COLO668 (cell line): Measurements from ENCODE around the gene TEAD1.
A peak's percentile ranks its signal among the peaks of the same experiment; 100 is the strongest.

Source experiments
- DNase-seq: peaks from one replicate; lab custom pipeline; 2025; ENCODE audit not compliant: unreplicated experiment; lab: John Stamatoyannopoulos, UW

TEAD1 gene

GRCh38 chr11:12705874-12706273 lies 31.7 kb downstream of the TEAD1 start:
- no peak for DNase-seq

GRCh38 chr11:12706545-12707499 lies 32.6 kb downstream of the TEAD1 start:
- DNase-seq: peak; percentile 88

- no peak for DNase-seq
These were observed 33.3 kb downstream of the TEAD1 start for GRCh38 chr11:12707500-12707880.

GRCh38 chr11:12711496-12711895 lies 37.3 kb downstream of the TEAD1 start:
- DNase-seq: no peak

GRCh38 chr11:12712132-12712531 lies 37.9 kb downstream of the TEAD1 start:
- DNase-seq: no peak

GRCh38 chr11:12715131-12715530 lies 40.9 kb downstream of the TEAD1 start:
- no peak for DNase-seq

- DNase-seq: no peak
These were observed 41.7 kb downstream of the TEAD1 start for GRCh38 chr11:12715941-12716340.

- DNase-seq: no peak
These were observed 42.6 kb downstream of the TEAD1 start for GRCh38 chr11:12716816-12717215.

- DNase-seq: no peak
These were observed 43.6 kb downstream of the TEAD1 start for GRCh38 chr11:12717851-12718291.

GRCh38 chr11:12719221-12719620 lies 45.0 kb downstream of the TEAD1 start:
- no peak for DNase-seq

GRCh38 chr11:12721816-12722604 lies 47.8 kb downstream of the TEAD1 start:
- DNase-seq: no peak

GRCh38 chr11:12723421-12724300 lies 49.4 kb downstream of the TEAD1 start:
- DNase-seq: peak; percentile 61

GRCh38 chr11:12724301-12725054 lies 50.3 kb downstream of the TEAD1 start:
- peak; percentile 95 for DNase-seq

- DNase-seq: no peak
These were observed 51.0 kb downstream of the TEAD1 start for GRCh38 chr11:12725055-12725862.

- no peak for DNase-seq
These were observed 51.9 kb downstream of the TEAD1 start for GRCh38 chr11:12725863-12726682.

GRCh38 chr11:12727563-12728211 lies 53.5 kb downstream of the TEAD1 start:
- DNase-seq: no peak

- no peak for DNase-seq
These were observed 54.2 kb downstream of the TEAD1 start for GRCh38 chr11:12728417-12728816.

- no peak for DNase-seq
These were observed 55.7 kb downstream of the TEAD1 start for GRCh38 chr11:12729941-12730340.
